GM06990 (cell line): ENCODE measurements around the gene RAB11FIP3.
"Not testable (repeated sequence)": the region's sequence is repeated elsewhere in the genome, so short reads cannot be mapped to it uniquely, and the experiment has no call there.

Experiments
- DNase-seq: peaks from one replicate; pipeline ENCODE4 v3.0.0-alpha.2; 2011; ENCODE audit not compliant: insufficient read length; ENCODE audit errors: extremely low read depth
- H3K27me3 ChIP-seq: replicated peaks from 2 replicates; pipeline ENCODE4 v1.6.0; 2011; ENCODE audit warnings: low read length; ENCODE audit not compliant: control insufficient read depth, insufficient read depth
- H3K36me3 ChIP-seq: 2 replicates; pipeline ENCODE4 v1.5.1; 2011; ENCODE audit warnings: low read length; ENCODE audit not compliant: control insufficient read depth, insufficient read depth
- H3K4me3 ChIP-seq: replicated peaks from 2 replicates; pipeline ENCODE4 v1.5.1; 2011; ENCODE audit warnings: low read depth, mild to moderate bottlenecking, control low read depth, low read length
- CTCF ChIP-seq: IDR thresholded peaks from 2 replicates; pipeline ENCODE4 v1.5.1; 2011; ENCODE audit warnings: low read length, control low read depth, mild to moderate bottlenecking, inconsistent platforms; ENCODE audit not compliant: insufficient read depth, poor library complexity, severe bottlenecking

The RAB11FIP3 gene

DNA sequence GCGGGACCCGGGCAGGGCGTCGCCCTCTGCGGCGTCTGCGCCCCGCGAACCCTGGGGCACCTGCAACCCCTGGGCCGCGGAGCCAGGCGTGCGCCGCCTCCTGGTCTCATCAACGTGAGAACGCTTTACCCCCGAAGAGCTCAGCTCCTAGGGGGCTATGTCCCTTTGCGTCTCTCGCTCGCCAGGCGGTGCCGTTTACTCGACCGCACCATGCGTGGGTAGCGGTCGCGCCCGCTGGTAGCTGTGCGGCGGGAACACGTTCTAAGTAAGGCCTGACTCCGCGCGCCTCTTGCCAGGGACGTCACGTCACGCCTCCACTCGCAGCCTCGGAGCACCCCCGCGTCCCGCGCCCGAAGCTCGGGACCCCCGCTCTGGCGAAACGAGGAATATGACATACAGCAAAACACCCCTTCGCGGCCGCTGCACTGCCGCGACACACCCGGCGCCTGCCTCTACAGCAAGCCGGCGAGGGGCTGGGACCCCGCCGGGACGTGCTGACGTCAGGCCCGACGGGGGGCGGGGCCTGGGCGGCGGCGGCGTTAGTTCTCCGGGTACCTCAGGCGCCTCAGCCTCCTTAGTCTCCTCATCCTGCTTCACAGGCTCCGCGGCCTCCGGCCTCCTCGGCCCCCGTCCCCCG, at the start of gene RAB11FIP3:
Gene RAB11FIP3, plus strand, starts transcription at position 568 of the 637 bp plus-strand sequence. CDS start 358 bp downstream, outside the sequence.
- Histone ChIP-seq H3K36me3 (no peaks in the 10 kb centered on the region), H3K4me3 (peak within 1 kb of the TSS; percentile 80), H3K27me3 (no peaks in the 10 kb centered on the region)
- peak; percentile 55 for TF ChIP-seq CTCF
- peak; percentile 93 for DNase-seq

DNA sequence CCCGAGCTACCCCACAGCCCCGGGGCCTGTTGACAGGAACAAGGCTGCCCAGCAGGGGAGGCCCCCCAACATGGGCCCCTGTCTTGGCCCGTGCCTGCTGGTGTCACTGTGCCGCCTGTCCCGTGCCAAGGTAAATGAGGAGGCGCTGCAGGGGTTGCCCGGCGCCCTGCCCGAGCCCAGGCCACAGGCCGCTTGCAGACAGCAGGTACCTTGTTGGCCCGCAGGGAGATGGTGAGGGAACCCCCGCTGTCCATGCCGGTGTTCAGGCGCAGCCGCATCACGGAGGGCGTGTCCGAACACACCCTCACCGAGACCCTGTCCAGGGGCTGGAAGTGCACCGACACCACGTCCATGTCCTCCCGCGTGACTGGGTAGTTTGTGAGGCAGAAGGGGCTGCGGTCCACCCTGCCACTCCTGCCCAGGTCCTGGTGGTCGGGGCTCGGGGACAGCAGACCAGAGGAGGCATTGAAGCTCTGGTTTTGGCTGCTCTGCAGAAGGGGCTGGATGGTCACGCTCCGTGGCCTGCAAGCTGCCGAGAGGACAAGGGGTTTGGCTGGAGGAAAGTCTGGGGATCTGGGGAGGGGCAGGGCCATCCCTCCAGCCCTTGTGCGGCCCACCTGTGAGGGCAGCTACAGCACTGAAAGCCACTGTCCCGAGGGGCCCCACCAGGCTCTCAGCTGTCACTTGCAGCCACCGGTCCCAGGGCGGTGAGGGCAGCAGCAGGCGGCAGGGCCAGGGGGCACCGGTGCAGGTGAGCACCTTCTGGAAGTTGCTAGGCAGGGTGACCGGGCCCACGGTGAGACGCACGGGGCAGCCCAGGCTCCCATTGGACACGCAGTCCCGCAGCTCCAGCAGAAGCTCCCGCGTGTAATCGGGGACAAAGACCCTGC, 49.3 kb upstream of the RAB11FIP3 start:
- TF ChIP-seq CTCF, result no peak
- Histone ChIP-seq H3K36me3 (peaks cover 32% of the 10 kb centered on the region), H3K27me3 (no peaks in the 10 kb centered on the region), H3K4me3 (no peak overlapping the region)
- DNase-seq, result peak; percentile 13

GRCh38 chr16:376817-377418, 48.5 kb upstream of the RAB11FIP3 start:
- peak; percentile 13 for DNase-seq
- Histone ChIP-seq H3K4me3 (no peak overlapping the region), H3K36me3 (peaks cover 28% of the 10 kb centered on the region), H3K27me3 (no peaks in the 10 kb centered on the region)
- no peak for TF ChIP-seq CTCF

DNA sequence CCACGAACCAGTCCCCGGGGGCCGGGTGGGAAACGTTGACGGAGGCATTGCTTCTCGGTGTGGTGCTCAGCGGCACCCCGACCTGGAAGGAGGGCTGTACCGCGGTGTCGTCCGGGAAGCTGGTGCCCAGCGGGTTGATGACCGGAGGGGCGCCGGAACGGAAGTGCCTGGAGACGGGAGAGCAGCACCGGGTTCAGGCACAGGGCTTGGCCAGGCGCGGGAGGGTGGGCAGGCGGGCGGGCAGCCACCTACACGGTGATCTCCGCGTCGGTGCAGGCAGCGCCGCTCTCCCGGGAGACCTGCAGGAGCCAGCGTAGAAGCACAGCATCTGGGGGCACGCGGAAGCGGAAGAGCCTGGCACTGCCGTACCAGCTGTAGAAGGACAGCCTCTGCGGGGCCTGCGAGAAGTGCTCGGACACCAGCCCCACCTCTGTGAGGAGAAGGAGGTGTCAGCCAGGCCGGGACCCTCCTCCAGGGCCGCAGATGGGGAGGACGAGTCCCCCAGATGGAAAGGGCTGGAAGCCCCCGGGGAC, 48.0 kb upstream of the RAB11FIP3 start:
- peaks cover 25% of the 10 kb centered on the region for H3K36me3 ChIP-seq
- no peak overlapping the region for H3K4me3 ChIP-seq
- no peaks in the 10 kb centered on the region for H3K27me3 ChIP-seq
- TF ChIP-seq CTCF, result no peak
- DNase-seq, result no peak

- H3K4me3 ChIP-seq, H3K27me3 ChIP-seq, DNase-seq: not testable (repeated sequence)
- H3K36me3 ChIP-seq, result peaks cover 19% of the 10 kb centered on the region
These were observed 47.2 kb upstream of the RAB11FIP3 start for GRCh38 chr16:378113-378820.
